Liver (tissue), 9 donors: Measurements from ENCODE around the gene CLCN4. TPM values are rescaled to one million over a fixed set of nuclear protein-coding genes. Genes with fewer than 3 reads are reported as not detected.

ENCODE experiments used
- DNase-seq: peaks from one replicate; pipeline ENCODE4 v3.0.0-alpha.2; 2017; ENCODE audit warnings: low spot score
- H3K27ac ChIP-seq, 2 donors: one replicate each; pipeline ENCODE4 v1.7.0; 2013; ENCODE audit warnings: inconsistent platforms in 2 of 2, low read length in 2 of 2, control low read depth in 1 of 2, low read depth in 1 of 2, mild to moderate bottlenecking in 1 of 2
- H3K27me3 ChIP-seq, 4 donors: one replicate each; pipeline versions ENCODE4 v1.6.1 to v1.7.0; 2013; ENCODE audit warnings: low read length in 3 of 4, inconsistent platforms in 1 of 4, mild to moderate bottlenecking in 1 of 4, moderate library complexity in 1 of 4; ENCODE audit not compliant: control insufficient read depth in 4 of 4, insufficient read depth in 4 of 4
- H3K36me3 ChIP-seq, 4 donors: one replicate each; pipeline versions ENCODE4 v1.6.1 to v1.7.0; 2013; ENCODE audit warnings: low read length in 3 of 4, mild to moderate bottlenecking in 3 of 4, low read depth in 1 of 4, moderate library complexity in 1 of 4; ENCODE audit not compliant: control insufficient read depth in 4 of 4, insufficient read depth in 3 of 4
- H3K4me1 ChIP-seq, 4 donors: one replicate each; pipeline versions ENCODE4 v1.6.1 to v1.7.0; 2013; ENCODE audit warnings: low read length in 3 of 4, mild to moderate bottlenecking in 3 of 4, moderate library complexity in 1 of 4; ENCODE audit not compliant: control insufficient read depth in 4 of 4, insufficient read depth in 4 of 4
- H3K4me3 ChIP-seq, 3 donors: one replicate each; pipeline versions ENCODE4 v1.6.1 to v1.7.0; 2013; ENCODE audit warnings: low read length in 3 of 3, control low read depth in 1 of 3, low read depth in 1 of 3, mild to moderate bottlenecking in 1 of 3
- H3K9ac ChIP-seq, 2 donors: one replicate each; pipeline ENCODE4 v1.7.0; 2013; ENCODE audit warnings: low read length in 2 of 2, mild to moderate bottlenecking in 2 of 2, moderate library complexity in 2 of 2, control low read depth in 1 of 2, low read depth in 1 of 2
- H3K9me3 ChIP-seq, 4 donors: one replicate each; pipeline versions ENCODE4 v1.6.1 to v1.7.0; 2013; ENCODE audit warnings: low read length in 3 of 4; ENCODE audit not compliant: control insufficient read depth in 4 of 4
- CTCF ChIP-seq: fragments of 150-350 bp; IDR thresholded peaks from 2 replicates; pipeline ENCODE4 v1.5.1; 2017; ENCODE audit warnings: improper control_type of control experiment, low read depth, low read length; ENCODE audit not compliant: missing input control
- FOXA1 ChIP-seq: IDR thresholded peaks from 2 replicates; pipeline ENCODE4 v1.6.1; 2016; ENCODE audit warnings: antibody characterized with exemption
- FOXA2 ChIP-seq: IDR thresholded peaks from 2 replicates; pipeline ENCODE4 v1.6.1; 2016; ENCODE audit warnings: antibody characterized with exemption
- HNF4A ChIP-seq, 2 donors: conservative IDR thresholded peaks; 2 replicates each; pipeline ENCODE4 v1.6.1; 2016; ENCODE audit warnings: antibody characterized with exemption in 2 of 2, mild to moderate bottlenecking in 2 of 2
- HNF4G ChIP-seq: IDR thresholded peaks from 2 replicates; pipeline ENCODE4 v1.6.1; 2016; ENCODE audit warnings: antibody characterized with exemption
- MAX ChIP-seq: IDR thresholded peaks from 2 replicates; pipeline ENCODE4 v1.6.1; 2016; ENCODE audit warnings: antibody characterized with exemption
- RAD21 ChIP-seq, 2 donors: IDR thresholded peaks; 2 replicates each; pipeline ENCODE4 v1.6.1; 2016; ENCODE audit warnings: antibody characterized with exemption in 2 of 2, mild to moderate bottlenecking in 2 of 2
- REST ChIP-seq: IDR thresholded peaks from 2 replicates; pipeline ENCODE4 v1.6.1; 2016; ENCODE audit warnings: antibody characterized with exemption, mild to moderate bottlenecking
- SP1 ChIP-seq: IDR thresholded peaks from 2 replicates; pipeline ENCODE4 v1.6.1; 2018; ENCODE audit warnings: antibody characterized with exemption, mild to moderate bottlenecking
- TAF1 ChIP-seq: conservative IDR thresholded peaks from 2 replicates; pipeline ENCODE4 v1.6.1; 2016; ENCODE audit warnings: antibody characterized with exemption, mild to moderate bottlenecking
- YY1 ChIP-seq: IDR thresholded peaks from 2 replicates; pipeline ENCODE4 v1.6.1; 2016; ENCODE audit warnings: antibody characterized with exemption, mild to moderate bottlenecking
- ZBTB33 ChIP-seq: IDR thresholded peaks from 2 replicates; pipeline ENCODE4 v1.6.1; 2016; ENCODE audit warnings: antibody characterized with exemption
- WGBS: extraction: QIAGEN DNeasy Blood & Tissue Kit; methylation state at CpG from one replicate; pipeline ENCODE4 v1.1.7; 2013; 5-methylcytosine and 5-hydroxymethylcytosine counted together
- polyA plus RNA-seq, 2 donors: library from polyadenylated mRNA; stranded (reverse) in 1 of 2; unstranded in 1 of 2; fragments of 200-250 nt in 1 of 2; fragments of >200 nt in 1 of 2; fragmentation: Nextera tagmentation in 1 of 2; extraction: Ambion mirVana in 1 of 2; gene quantifications; one replicate each; pipeline versions ENCODE4 v1.2.1 to v1.2.3, GENCODE V29; 2013 to 2015
- total RNA-seq, 2 donors: library from RNA; depleted of rRNA; stranded (reverse); fragments of >200 nt; gene quantifications; one replicate each; pipeline ENCODE4 v1.2.3, GENCODE V29; 2014
- donor health status: healthy.
- donor health status: healthy.
- donor health status: healthy.
- donor health status: healthy.
- donor health status: healthy.

CLCN4 gene
- total and polyA plus RNA-seq, 4 donors = 1.5 to 10.9 (median 4.0) TPM

- Histone ChIP-seq H3K36me3 (peaks cover 2 to 7% (median 5%) of the 10 kb centered on the region in 4 donors), H3K9ac (no peak overlapping the region), H3K27ac (no peak overlapping the region), H3K27me3 (no peaks in the 10 kb centered on the region), H3K4me1 (no peaks in the 10 kb centered on the region), H3K9me3 (no peaks in the 10 kb centered on the region), H3K4me3 (no peak overlapping the region)
- TF ChIP-seq FOXA1 (no peak), CTCF (peak; percentile 0)
- 86% methylated on average over 1 of the region's 1 CpG for WGBS
- DNase-seq = no peak
These were observed 60.4 kb downstream of the CLCN4 start for GRCh38 chrX:10217198-10217597.

- Histone ChIP-seq H3K9me3 (no peaks in the 10 kb centered on the region), H3K4me1 (no peaks in the 10 kb centered on the region), H3K4me3 (no peak overlapping the region), H3K9ac (no peak overlapping the region), H3K27ac (no peak overlapping the region), H3K36me3 (peaks cover 0 to 2% (median 1%) of the 10 kb centered on the region in 4 donors), H3K27me3 (no peaks in the 10 kb centered on the region)
- TF ChIP-seq FOXA2 (no peak), SP1 (no peak), YY1 (no peak), REST (no peak), TAF1 (no peak), HNF4G (no peak), RAD21 (IDR thresholded peaks at IDR 0.05) (no peak), HNF4A (conservative IDR thresholded peaks at IDR 0.05) (no peak), ZBTB33 (no peak)
- no peak for DNase-seq
- WGBS = 92% methylated on average over 6 of the region's 6 CpGs
These were observed 64.9 kb downstream of the CLCN4 start for GRCh38 chrX:10221651-10222050.

GRCh38 chrX:10223276-10223675 is 66.5 kb downstream of the CLCN4 start:
- peaks cover 0 to 2% (median 1%) of the 10 kb centered on the region in 4 donors for H3K36me3 ChIP-seq
- H3K27me3 ChIP-seq = no peaks in the 10 kb centered on the region
- H3K4me3 ChIP-seq = no peak overlapping the region
- H3K9ac ChIP-seq = no peak overlapping the region
- DNase-seq = no peak
- H3K9me3 ChIP-seq = no peaks in the 10 kb centered on the region
- 87% methylated on average over 12 of the region's 12 CpGs for WGBS
- no peaks in the 10 kb centered on the region for H3K4me1 ChIP-seq
- H3K27ac ChIP-seq = no peak overlapping the region
- TF ChIP-seq YY1 (no peak), RAD21 (IDR thresholded peaks at IDR 0.05) (no peak), CTCF (no peak), ZBTB33 (no peak), HNF4A (conservative IDR thresholded peaks at IDR 0.05) (no peak), MAX (no peak)
